Fibroblast of peridontal ligament (primary cell): Measurements from ENCODE around the gene SHISA5.
A peak's percentile ranks its signal among the peaks of the same experiment; 100 is the strongest.
"Not testable (repeated sequence)": the region's sequence is repeated elsewhere in the genome, so short reads cannot be mapped to it uniquely, and the experiment has no call there.

Source experiments
- DNase-seq: peaks from one replicate; pipeline ENCODE4 v3.0.0-alpha.2; 2010; ENCODE audit errors: extremely low read depth

SHISA5 gene

GRCh38 chr3:48477959-48478520 lies 25.9 kb downstream of the SHISA5 start:
- DNase-seq, result no peak

- no peak for DNase-seq
Measured at GRCh38 chr3:48476426-48477053, 27.4 kb downstream of the SHISA5 start.

GRCh38 chr3:48475188-48475587 lies 28.8 kb downstream of the SHISA5 start:
- DNase-seq, result no peak

- DNase-seq, result no peak
Measured at GRCh38 chr3:48474619-48475018, 29.4 kb downstream of the SHISA5 start.

GRCh38 chr3:48474031-48474430 lies 29.9 kb downstream of the SHISA5 start:
- not testable (repeated sequence) for DNase-seq

GRCh38 chr3:48473617-48473952 lies 30.4 kb downstream of the SHISA5 start:
- no peak for DNase-seq

GRCh38 chr3:48472923-48473616 lies 30.9 kb downstream of the SHISA5 start:
- DNase-seq, result peak; percentile 92

GRCh38 chr3:48472673-48472922 lies 31.4 kb downstream of the SHISA5 start:
- DNase-seq, result no peak

GRCh38 chr3:48470286-48470685 lies 33.7 kb downstream of the SHISA5 start:
- no peak for DNase-seq

GRCh38 chr3:48469046-48469915 lies 34.7 kb downstream of the SHISA5 start:
- no peak for DNase-seq

- no peak for DNase-seq
Measured at GRCh38 chr3:48468329-48468731, 35.6 kb downstream of the SHISA5 start.

GRCh38 chr3:48467473-48468267 lies 36.3 kb downstream of the SHISA5 start:
- DNase-seq, result no peak

- no peak for DNase-seq
Measured at GRCh38 chr3:48467110-48467454, 36.9 kb downstream of the SHISA5 start.

GRCh38 chr3:48466386-48467109 lies 37.4 kb downstream of the SHISA5 start:
- DNase-seq, result no peak

- peak; percentile 100 for DNase-seq
Measured at GRCh38 chr3:48465531-48466378, 38.2 kb downstream of the SHISA5 start.

GRCh38 chr3:48465237-48465530 lies 38.8 kb downstream of the SHISA5 start:
- no peak for DNase-seq

- DNase-seq, result no peak
Measured at GRCh38 chr3:48464713-48465221, 39.2 kb downstream of the SHISA5 start.

- DNase-seq, result no peak
Measured at GRCh38 chr3:48463703-48464102, 40.3 kb downstream of the SHISA5 start.

GRCh38 chr3:48461767-48462166 lies 42.2 kb downstream of the SHISA5 start:
- DNase-seq, result not testable (repeated sequence)

- no peak for DNase-seq
Measured at GRCh38 chr3:48460517-48460902, 43.5 kb downstream of the SHISA5 start.
